ENCODE data around the gene VCL. TPM values are rescaled to one million over a fixed set of nuclear protein-coding genes. Genes with fewer than 3 reads are reported as not detected.

Gene VCL
- total and polyA plus RNA-seq, 2 donors, result 12.0 to 15.4 TPM

GRCh38 chr10:74165530-74165901 lies 167.6 kb downstream of the VCL start:
- no peaks in the 10 kb centered on the region for H3K36me3 ChIP-seq (ENCODE audit: control insufficient read depth in 2 of 2, insufficient read depth in 2 of 2, low read length in 1 of 2)
- H3K27ac ChIP-seq (ENCODE audit: low read depth in 1 of 2, low read length in 1 of 2), result no peak overlapping the region
- H3K27me3 ChIP-seq (ENCODE audit: control insufficient read depth in 2 of 2, insufficient read depth in 1 of 2, low read length in 1 of 2), result no peaks in the 10 kb centered on the region
- DNase-seq (ENCODE audit: low read depth in 6 of 9, low spot score in 9 of 9), result no peak
- H3K4me3 ChIP-seq (ENCODE audit: low read length in 2 of 2), result no peak overlapping the region
- WGBS, result 91% methylated on average over 2 of the region's 2 CpGs
- no peaks in the 10 kb centered on the region for H3K9me3 ChIP-seq (ENCODE audit: control insufficient read depth in 2 of 2, insufficient read depth in 1 of 2, low read length in 1 of 2)
- H3K4me1 ChIP-seq (ENCODE audit: control insufficient read depth in 2 of 2, insufficient read depth in 2 of 2, low read length in 2 of 2), result peaks cover 0 to 8% of the 10 kb centered on the region in 2 donors

- no peak overlapping the region for H3K27ac ChIP-seq (ENCODE audit: low read depth in 1 of 2, low read length in 1 of 2)
- H3K36me3 ChIP-seq (ENCODE audit: control insufficient read depth in 2 of 2, insufficient read depth in 2 of 2, low read length in 1 of 2), result no peaks in the 10 kb centered on the region
- H3K27me3 ChIP-seq (ENCODE audit: control insufficient read depth in 2 of 2, insufficient read depth in 1 of 2, low read length in 1 of 2), result no peaks in the 10 kb centered on the region
- no peak for DNase-seq (ENCODE audit: low read depth in 6 of 9, low spot score in 9 of 9)
- 44% methylated on average over 1 of the region's 1 CpG for WGBS
- H3K4me3 ChIP-seq (ENCODE audit: low read length in 2 of 2), result no peak overlapping the region
- H3K9me3 ChIP-seq (ENCODE audit: control insufficient read depth in 2 of 2, insufficient read depth in 1 of 2, low read length in 1 of 2), result no peaks in the 10 kb centered on the region
- peaks cover 0 to 8% of the 10 kb centered on the region in 2 donors for H3K4me1 ChIP-seq (ENCODE audit: control insufficient read depth in 2 of 2, insufficient read depth in 2 of 2, low read length in 2 of 2)
These were observed 169.5 kb downstream of the VCL start for GRCh38 chr10:74167443-74167842.

Other genes with a start within 250 kb of the VCL start
- gene CHCHD1, start 216.1 kb upstream of the VCL start, total RNA-seq, result 54.7 TPM
- 78.2 TPM for gene CHCHD1, start 216.1 kb upstream of the VCL start, polyA plus RNA-seq
- 27.1 TPM for gene ZSWIM8, start 212.5 kb upstream of the VCL start, total RNA-seq
- 106 TPM for gene ZSWIM8, start 212.5 kb upstream of the VCL start, polyA plus RNA-seq
- gene NDST2, start 186.5 kb upstream of the VCL start, total RNA-seq, result 29.4 TPM
- gene NDST2, start 186.5 kb upstream of the VCL start, polyA plus RNA-seq, result 21.2 TPM
- 10.5 TPM for gene CAMK2G, start 123.6 kb upstream of the VCL start, total RNA-seq
- 17.2 TPM for gene CAMK2G, start 123.6 kb upstream of the VCL start, polyA plus RNA-seq
- 3.8 TPM for gene PLAU, start 87.0 kb upstream of the VCL start, total RNA-seq
- gene PLAU, start 87.0 kb upstream of the VCL start, polyA plus RNA-seq, result 20.3 TPM
- 31.0 TPM for gene AP3M1, start 152.7 kb downstream of the VCL start, total RNA-seq
- gene AP3M1, start 152.7 kb downstream of the VCL start, polyA plus RNA-seq, result 14.9 TPM
- gene ADK, start 153.1 kb downstream of the VCL start, total RNA-seq, result 33.2 TPM
- 32.0 TPM for gene ADK, start 153.1 kb downstream of the VCL start, polyA plus RNA-seq